KMS-11 (cell line): ENCODE measurements around the gene KRT86.
"Not testable (repeated sequence)": the region's sequence is repeated elsewhere in the genome, so short reads cannot be mapped to it uniquely, and the experiment has no call there.

Experiments
- H2AFZ ChIP-seq: fragments of 200-600 bp; sonication (generic); 2 replicates; pipeline ENCODE4 v1.6.1; 2016; ENCODE audit warnings: antibody characterized with exemption, mixed run types, low read depth
- H3K27ac ChIP-seq: fragments of 200-600 bp; sonication (generic); 2 replicates; pipeline ENCODE4 v1.6.1; 2016; ENCODE audit warnings: mild to moderate bottlenecking, mixed run types
- H3K27me3 ChIP-seq: fragments of 200-600 bp; sonication (generic); 2 replicates; pipeline ENCODE4 v1.6.1; 2017; ENCODE audit warnings: mild to moderate bottlenecking, low read depth, mixed run types, moderate library complexity; ENCODE audit not compliant: insufficient read depth
- H3K36me3 ChIP-seq: fragments of 200-600 bp; sonication (generic); 2 replicates; pipeline ENCODE4 v1.6.1; 2017; ENCODE audit warnings: mild to moderate bottlenecking, mixed run types; ENCODE audit not compliant: insufficient read depth
- H3K4me1 ChIP-seq: fragments of 200-600 bp; sonication (generic); 2 replicates; pipeline ENCODE4 v1.6.1; 2016; ENCODE audit warnings: mild to moderate bottlenecking, low read depth, mixed run types; ENCODE audit not compliant: poor library complexity, severe bottlenecking
- H3K4me2 ChIP-seq: fragments of 200-600 bp; sonication (generic); 2 replicates; pipeline ENCODE4 v1.7.0; 2016; ENCODE audit warnings: mild to moderate bottlenecking, mixed run types
- H3K4me3 ChIP-seq: fragments of 200-600 bp; sonication (generic); IDR thresholded peaks from 2 replicates; pipeline ENCODE4 v1.6.1; 2017; ENCODE audit warnings: low read depth, low read length, mixed read lengths; ENCODE audit not compliant: insufficient read depth
- H3K79me2 ChIP-seq: fragments of 200-600 bp; sonication (generic); 2 replicates; pipeline ENCODE4 v1.6.1; 2016; ENCODE audit warnings: low read depth, mixed run types; ENCODE audit not compliant: insufficient read depth
- H3K9ac ChIP-seq: fragments of 200-600 bp; sonication (generic); 2 replicates; pipeline ENCODE4 v1.6.1; 2016; ENCODE audit warnings: mild to moderate bottlenecking, mixed run types
- H4K20me1 ChIP-seq: fragments of 200-600 bp; sonication (generic); 2 replicates; pipeline ENCODE4 v1.6.1; 2016; ENCODE audit warnings: mild to moderate bottlenecking, mixed run types; ENCODE audit not compliant: insufficient read depth
- CTCF ChIP-seq: fragments of 200-600 bp; sonication (generic); conservative IDR thresholded peaks from 2 replicates; pipeline ENCODE4 v1.6.1; 2017; ENCODE audit warnings: low read depth, mild to moderate bottlenecking, antibody characterized with exemption, low read length, moderate library complexity, mixed read lengths

Gene KRT86

GRCh38 chr12:52290483-52291134 is 16.2 kb downstream of the KRT86 start:
- H3K4me3 ChIP-seq, H3K36me3 ChIP-seq, H2AFZ ChIP-seq, H3K27me3 ChIP-seq, H3K9ac ChIP-seq, H3K79me2 ChIP-seq, H3K27ac ChIP-seq, H3K4me2 ChIP-seq, H4K20me1 ChIP-seq: not testable (repeated sequence)
- H3K4me1 ChIP-seq = peaks cover 69% of the 10 kb centered on the region

- Histone ChIP-seq H3K27me3 (no peaks in the 10 kb centered on the region), H3K4me3 (no peak within 1 kb of the TSS), H4K20me1 (no peaks in the 10 kb centered on the region), H3K4me1 (peaks cover 76% of the 10 kb centered on the region), H3K36me3 (no peaks in the 10 kb centered on the region), H3K9ac (no peak within 1 kb of the TSS), H3K27ac (no peak within 1 kb of the TSS; the same call in 1 of the 2 replicates), H2AFZ (peak within 1 kb of the TSS; percentile 21; the same call in 1 of the 2 replicates), H3K79me2 (no peaks in the 10 kb centered on the region), H3K4me2 (peak within 1 kb of the TSS; percentile 42; the same call in 1 of the 2 replicates)
- no peak for TF ChIP-seq CTCF
Observed at GRCh38 chr12:52291267-52291935, 17.0 kb downstream of the KRT86 start, which contains the start of gene KRT81. KRT81 (minus strand) TSS chr12:52291534; CDS start chr12:52291465, 69 bp downstream.

- no peak overlapping the region for H3K4me3 ChIP-seq
- H3K4me1 ChIP-seq = peaks cover 58% of the 10 kb centered on the region
- no peaks in the 10 kb centered on the region for H4K20me1 ChIP-seq
- TF ChIP-seq CTCF = no peak
- no peak overlapping the region for H2AFZ ChIP-seq
- H3K79me2 ChIP-seq = no peaks in the 10 kb centered on the region
- H3K9ac ChIP-seq = no peak overlapping the region
- no peaks in the 10 kb centered on the region for H3K36me3 ChIP-seq
- H3K4me2 ChIP-seq = no peak overlapping the region
- H3K27me3 ChIP-seq = no peaks in the 10 kb centered on the region
- no peak overlapping the region for H3K27ac ChIP-seq
Observed at GRCh38 chr12:52293926-52294325, 19.5 kb downstream of the KRT86 start.

- H3K79me2 ChIP-seq = no peaks in the 10 kb centered on the region
- H3K4me1 ChIP-seq = peaks cover 58% of the 10 kb centered on the region
- H4K20me1 ChIP-seq = no peaks in the 10 kb centered on the region
- no peak overlapping the region for H2AFZ ChIP-seq
- TF ChIP-seq CTCF = no peak
- no peaks in the 10 kb centered on the region for H3K36me3 ChIP-seq
- no peak overlapping the region for H3K9ac ChIP-seq
- H3K27me3 ChIP-seq = no peaks in the 10 kb centered on the region
- no peak overlapping the region for H3K27ac ChIP-seq
- no peak overlapping the region for H3K4me3 ChIP-seq
- no peak overlapping the region; the same call in 1 of the 2 replicates for H3K4me2 ChIP-seq
Observed at GRCh38 chr12:52294803-52295202, 20.4 kb downstream of the KRT86 start.

GRCh38 chr12:52295663-52296062 is 21.2 kb downstream of the KRT86 start:
- TF ChIP-seq CTCF = no peak
- H4K20me1 ChIP-seq = no peaks in the 10 kb centered on the region
- H2AFZ ChIP-seq = no peak overlapping the region
- H3K4me1 ChIP-seq = peaks cover 58% of the 10 kb centered on the region
- no peak overlapping the region for H3K4me3 ChIP-seq
- H3K36me3 ChIP-seq = no peaks in the 10 kb centered on the region
- H3K79me2 ChIP-seq = no peaks in the 10 kb centered on the region
- H3K9ac ChIP-seq = no peak overlapping the region
- no peak overlapping the region for H3K27ac ChIP-seq
- H3K27me3 ChIP-seq = no peaks in the 10 kb centered on the region
- peak overlapping the region; percentile 4; the same call in 1 of the 2 replicates for H3K4me2 ChIP-seq
